ENCODE measurements around the gene PSMD5.

Gene PSMD5

DNA sequence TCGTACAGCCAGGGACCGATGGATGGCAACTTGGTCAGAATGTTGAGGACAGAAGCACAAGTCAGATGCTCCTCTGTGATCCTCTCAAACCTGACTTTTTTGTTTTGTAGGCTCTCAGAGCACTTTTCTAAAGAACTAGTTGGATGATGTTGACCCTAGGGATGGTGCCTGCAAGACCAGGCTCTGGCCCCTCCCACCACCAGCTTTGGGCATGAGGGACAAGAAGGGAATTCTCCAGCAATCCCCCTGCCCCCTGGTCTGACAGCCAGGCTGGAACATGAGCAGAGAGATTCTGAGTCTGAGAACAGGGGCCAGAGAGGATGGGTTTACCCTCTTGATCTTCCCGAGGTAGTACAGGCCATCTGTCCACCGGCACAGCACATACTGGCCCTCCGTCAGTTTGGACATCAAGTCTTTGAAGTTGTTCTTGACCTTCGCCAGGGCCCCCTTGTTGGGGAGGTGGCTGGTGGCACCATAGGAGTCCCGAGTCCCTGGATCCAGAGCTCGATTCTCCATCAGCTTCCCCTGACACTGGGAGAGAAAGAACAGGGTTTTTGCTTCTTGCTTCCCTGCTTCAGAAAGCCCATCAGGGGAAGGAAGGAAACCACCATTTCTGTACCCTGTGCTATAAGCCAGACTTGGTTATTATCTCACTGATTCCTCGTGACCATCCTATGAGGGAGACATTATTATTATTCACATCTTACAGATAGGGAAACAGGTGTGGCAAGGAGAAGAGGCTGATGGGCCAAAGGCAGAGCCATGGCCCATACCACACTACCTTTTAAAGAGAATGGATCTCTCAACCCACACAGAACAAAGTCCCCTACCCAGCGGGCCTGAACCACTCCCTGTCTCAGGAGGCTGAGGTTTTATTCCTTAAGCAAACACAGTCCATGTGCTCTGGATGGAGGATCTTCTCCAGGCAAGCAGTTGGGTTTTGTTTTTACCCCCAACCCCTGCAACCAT lies 31.8 kb upstream of the PSMD5 start:
- DNase-seq, result no peak

DNA sequence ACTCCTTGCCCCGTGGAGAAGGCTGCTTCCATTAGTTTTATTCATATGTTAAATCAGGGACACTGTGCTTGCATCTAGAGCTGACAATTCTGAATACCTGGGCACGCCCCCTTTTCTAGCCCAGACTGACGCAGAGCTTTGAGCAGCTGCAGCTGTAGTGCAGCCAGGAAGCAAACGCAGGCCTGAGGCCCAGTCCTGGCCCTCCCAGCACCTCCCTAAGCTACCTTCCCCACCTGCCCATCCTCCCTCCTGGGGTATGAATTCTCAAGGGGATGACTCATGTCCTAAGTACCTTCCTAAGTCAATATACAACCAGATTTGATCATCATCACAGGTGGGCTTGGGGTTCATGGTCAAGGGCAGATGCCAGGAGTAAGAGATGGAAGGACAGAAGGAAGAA lies 30.8 kb upstream of the PSMD5 start:
- DNase-seq, result no peak

DNA sequence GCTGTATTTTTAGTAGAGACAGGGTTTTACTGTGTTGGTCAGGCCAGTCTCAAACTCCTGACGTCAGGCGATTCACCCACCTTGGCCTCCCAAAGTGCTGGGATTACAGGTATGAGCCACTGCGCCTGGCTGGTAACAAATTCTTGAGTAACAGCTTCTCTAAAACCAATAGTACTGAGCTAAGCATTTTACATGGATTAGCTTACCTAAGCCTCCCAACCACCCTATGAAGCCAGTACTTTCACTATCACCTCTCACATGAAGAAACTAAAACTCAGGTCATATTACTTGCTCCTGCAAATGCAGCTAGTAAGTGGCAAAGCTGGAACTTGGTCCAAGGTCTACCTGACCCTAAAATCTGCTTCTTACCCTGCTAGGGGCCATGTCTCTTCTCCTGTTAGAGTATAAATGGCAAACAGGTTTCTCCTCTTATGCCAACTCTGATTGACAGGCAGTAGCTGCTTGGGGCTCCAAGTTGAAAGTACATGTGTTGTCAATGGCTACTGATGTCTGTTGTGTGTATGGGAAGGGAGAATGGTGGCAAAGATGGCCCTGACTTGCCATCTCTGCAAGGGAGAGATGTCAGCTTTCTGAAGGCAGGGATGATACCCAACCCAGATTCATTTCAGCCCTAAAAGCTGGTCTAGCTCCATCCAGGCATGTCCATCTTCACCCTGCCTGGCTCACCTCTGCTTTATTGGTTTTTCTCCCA lies 30.2 kb upstream of the PSMD5 start:
- DNase-seq, result no peak

DNA sequence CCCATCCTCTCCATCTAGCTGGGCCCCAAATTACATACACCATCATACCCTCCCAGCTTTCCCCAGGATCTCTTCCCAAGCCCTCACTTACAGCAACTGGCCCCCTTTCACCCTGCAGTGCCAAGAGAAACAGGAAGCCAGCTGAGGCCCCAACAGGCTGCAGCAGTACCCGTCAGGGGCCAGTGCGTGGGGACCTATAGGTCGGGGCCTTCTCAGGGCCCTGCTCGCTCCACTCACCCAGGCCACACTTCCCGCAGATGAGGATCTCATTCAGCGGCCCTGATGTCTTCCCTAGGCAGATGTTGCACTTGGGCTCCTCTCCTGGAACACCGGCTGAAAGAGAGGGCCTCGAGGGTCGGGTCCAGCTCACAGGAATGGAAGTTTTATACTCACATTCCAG lies 27.5 kb upstream of the PSMD5 start:
- DNase-seq, result no peak

DNA sequence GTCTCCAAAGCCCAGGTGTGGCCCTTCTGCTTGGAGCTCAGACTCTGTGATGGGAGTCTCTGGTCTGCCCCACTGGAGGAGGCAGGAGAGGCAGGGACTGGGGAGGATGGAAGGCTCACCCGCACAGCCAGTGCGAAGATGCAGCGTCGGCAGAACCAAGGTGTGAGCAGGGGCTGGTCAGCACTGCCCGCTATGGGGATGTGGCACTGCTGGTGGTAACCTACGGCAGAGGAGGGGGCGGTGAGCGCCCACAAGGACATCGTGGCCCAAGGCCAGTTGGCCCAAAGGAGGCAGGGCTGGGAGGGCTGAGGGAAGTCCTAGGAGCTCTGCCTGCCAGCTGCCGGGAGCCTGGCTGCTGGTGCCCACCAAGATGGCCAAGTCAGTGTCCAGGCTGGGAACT lies 27.0 kb upstream of the PSMD5 start:
- DNase-seq, result no peak

DNA sequence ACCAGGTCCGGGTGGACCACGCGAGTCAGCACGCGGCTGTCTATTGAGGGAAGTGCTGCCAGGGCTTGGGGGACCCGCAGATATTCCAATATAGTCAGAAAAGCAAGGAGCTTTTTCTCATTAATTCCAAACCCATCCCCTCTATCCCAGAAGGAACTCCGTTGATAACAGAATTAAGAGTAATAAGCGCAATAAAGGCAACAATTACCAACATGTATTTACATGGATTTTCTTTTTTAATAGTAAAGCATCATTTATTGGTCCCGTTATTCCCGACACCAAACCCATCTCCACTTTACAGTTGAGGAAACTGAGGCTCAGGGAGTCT lies 26.6 kb upstream of the PSMD5 start:
- no peak for DNase-seq

DNA sequence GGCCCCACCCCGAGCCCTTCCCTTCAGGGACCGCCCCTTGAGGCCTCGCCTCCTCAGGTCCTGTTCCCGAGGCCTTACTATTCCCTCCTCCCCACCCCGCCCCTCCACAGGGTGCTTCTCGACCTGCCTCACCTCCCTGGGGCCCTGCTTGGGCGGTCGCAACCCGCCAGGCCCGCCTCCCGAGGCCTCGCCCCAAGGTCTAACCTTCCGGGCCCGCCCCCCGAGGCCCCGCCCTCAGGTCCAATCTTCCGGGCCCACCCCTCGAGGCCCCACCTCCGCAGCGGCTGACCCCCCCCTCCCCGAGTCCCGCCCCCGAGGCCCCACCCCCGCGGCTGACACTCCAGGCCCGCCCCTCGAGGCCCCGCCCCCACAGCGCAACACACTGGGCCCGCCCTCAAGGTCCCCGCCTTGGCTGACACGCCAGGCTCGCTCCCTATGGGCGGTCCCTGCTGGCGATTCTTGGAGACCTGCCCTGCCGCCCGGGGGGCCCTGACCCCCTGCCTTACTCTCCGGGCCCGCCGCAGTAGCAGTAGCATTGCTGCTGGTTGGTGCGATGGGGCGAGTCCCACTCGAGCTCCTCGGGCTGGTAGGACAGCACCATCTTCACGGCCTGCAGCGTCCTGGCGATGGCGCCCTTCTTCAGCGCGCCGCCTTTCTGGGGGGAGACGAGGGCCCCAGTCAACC lies 26.1 kb upstream of the PSMD5 start:
- DNase-seq, result peak; percentile 99

DNA sequence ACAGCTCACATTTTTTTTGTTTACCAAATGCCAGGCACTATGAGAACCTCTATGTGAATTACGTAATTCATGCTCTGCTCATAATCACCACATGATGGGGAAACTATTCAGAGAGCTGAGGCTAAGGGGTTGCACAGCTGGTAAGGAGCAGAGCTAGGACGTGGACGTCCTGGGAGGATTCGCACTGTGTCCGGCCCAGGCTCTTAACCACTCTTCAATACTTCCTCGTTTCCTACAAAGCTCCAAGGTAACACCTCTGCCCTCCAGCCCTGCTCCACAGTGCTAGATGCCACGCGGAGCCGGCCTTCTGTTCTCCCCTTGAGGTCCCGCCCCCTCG lies 25.6 kb upstream of the PSMD5 start:
- no peak for DNase-seq

DNA sequence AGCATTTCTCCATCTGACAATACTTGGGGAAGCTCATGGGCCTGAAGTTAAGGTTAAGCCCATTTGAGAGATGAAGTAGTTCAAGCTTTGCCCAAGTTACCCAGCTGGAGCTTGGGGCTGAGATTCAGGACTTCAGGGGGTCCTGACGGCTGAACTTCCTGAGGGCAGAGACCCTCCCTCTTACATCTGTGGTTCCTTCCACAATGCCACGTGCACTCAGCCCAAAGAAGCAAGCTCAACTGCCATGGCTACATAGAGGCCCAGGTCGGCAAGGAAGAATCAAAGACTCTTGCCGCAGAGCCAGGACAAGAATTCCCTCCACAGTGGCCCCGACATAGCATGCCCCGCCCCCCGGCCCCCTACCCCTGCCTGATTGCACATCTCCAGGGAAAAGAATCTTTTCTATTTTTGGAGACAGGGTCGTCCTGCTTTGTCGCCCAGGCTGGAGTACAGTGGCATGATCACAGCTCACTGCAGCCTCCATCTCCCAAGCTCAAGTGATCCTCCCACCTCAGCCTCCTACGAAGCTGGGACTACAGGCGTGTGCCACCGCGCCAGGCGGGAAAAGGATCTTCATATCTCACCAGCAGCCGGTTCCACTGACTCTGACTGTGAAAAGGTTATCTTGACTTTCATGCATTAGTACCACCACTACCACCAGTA lies 25.1 kb upstream of the PSMD5 start:
- DNase-seq, result no peak

DNA sequence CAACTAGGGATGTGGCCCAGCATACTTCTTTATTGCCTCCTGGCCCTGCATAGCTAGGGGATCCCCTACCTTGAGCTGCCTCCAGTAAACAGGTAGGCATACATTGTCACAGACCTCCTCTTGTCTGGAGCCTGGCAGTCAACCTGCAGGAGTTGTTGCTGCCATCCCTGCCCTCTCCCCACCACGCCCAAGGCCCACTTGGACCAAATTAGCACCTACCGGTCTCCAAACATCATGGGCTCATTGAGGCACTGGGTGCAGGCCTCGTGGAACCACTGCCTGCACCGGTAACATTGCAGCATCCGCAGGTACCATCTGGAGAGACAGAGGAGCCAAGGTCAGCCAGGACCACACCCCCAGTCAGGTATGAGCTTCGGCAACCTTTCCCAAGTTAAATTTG lies 23.9 kb upstream of the PSMD5 start:
- no peak for DNase-seq

DNA sequence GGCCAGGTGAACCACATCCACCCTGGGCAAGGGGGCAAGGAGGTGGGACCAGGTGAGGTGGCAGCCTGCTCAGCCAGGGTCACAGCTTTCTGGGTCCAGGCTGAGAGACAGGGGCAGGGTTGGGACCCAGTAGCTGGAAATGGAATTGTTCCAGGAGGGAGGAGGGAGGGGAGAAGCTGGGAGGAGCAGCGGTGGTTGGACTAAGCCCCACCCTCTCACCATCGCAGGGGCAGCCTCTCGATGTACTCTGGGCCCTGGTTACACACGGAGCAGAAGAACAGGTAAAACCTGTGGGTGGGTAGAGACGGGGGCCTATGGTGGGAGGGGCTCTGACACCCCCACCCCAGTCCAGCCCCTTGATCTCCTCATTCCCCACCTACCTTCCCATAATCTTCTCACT lies 23.1 kb upstream of the PSMD5 start:
- DNase-seq, result no peak

DNA sequence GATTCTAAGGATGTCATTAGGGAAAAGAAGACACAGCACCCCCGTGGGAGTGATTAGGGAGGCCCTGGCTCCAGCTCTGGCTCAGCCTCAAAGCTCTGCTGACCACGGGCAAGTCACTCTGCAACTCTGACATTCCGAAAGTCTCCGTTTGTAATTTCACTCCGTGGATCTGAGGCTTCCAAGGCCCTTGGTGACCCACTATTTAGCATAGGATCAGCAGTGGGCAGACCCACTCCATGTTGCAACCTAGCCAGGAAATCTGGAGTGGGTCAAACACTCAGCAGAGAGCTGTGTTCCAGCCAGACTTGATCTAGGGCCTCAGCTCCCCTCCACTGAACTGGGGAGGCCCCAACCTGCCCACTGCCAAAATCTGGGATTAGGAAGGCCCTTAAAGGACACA lies 22.5 kb upstream of the PSMD5 start:
- DNase-seq, result no peak

DNA sequence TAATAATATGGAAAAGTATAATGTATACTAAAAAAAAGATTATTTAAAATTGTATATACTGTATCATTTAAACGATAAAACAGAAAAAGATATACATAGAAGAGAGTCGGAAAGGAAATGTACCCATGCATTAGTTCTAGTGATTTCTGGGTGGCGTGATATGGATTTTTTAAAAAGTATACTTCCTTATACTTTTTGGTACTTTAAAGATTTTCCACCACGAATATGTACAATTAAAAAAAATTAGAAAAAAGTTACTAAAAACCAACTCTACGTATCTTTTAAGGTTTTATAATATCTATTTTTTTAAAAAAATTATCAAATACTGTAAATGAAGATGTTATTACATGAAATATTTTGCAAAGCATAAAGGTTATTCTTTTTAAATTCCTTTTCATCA lies 22.0 kb upstream of the PSMD5 start:
- no peak for DNase-seq

DNA sequence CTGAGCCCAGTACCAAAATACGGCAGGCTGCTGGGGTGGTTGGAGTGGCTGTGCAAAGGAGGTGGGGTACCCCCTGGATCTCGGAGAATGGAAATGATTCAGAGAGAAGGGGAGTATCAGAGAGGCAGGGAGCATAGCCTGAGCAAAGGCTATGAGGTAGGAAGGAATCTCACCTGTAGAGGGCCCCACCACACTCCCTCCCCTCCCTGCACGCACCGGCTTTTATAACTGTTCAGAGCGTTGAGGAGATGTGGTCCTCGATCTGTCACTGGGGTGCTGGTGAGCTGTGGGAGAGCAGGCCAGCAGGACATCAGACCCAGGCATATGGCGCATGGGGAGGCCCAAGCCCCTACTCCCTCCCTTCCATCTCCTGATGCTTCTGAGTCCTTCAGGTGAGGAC lies 21.1 kb upstream of the PSMD5 start:
- no peak for DNase-seq

DNA sequence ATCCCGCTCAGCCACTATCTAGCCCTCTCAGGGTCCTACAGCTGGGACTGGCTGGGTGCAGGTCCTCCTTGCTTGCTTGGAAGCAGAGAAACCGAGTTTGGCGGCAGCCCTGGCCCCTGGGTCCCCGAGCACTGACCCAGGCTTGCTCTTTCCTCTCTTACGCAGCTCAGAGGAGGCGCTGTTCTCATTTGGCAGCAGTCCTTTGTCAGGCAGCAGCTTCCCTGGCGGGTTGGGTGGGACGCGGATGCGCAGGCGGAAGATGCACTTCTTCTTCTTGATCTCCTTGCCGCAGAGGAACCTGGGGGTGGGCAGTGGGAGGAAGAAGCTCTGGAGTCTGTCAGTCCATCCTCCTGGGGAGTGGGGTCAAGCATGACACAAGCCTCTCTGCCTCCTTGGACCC lies 19.7 kb upstream of the PSMD5 start:
- no peak for DNase-seq

DNA sequence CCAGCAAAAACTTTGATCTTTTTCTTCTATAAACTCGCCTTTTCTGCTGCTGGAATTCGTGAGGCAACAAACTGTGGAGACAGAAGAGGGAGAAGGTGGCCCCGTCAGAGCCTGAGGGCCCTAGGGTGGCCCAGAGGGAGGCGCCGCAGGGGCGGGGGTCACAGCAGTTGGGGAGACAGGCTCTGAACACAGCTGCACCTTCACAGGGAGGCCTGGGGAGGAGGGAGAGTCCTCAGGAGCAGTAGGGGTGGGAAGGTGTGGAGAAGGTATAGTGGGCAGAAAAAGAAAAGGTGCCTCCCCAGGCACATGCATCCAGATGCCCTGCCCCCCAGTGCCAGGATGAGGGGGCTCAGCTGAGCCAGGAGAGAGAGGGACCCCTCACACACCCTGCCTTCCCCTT lies 19.2 kb upstream of the PSMD5 start:
- no peak for DNase-seq

DNA sequence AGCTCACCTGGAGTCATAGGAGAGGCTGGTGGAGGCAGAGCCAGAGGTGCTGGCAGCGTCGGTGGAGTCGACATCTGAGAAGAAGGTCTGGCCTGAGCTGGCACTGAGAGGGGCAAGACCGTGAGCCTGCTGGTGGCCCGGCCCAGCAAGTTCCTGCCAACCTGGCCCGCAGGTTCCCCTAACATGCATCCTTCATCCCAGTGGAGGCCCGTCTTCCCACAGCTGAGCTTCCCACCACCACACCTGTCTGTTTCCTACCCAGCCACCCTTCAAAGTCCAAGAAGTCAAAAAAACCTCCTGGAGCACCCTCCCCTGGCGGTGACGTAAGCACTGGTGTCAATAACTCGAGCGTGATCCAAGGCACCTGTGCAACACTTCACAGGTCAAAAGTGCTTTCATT lies 17.4 kb upstream of the PSMD5 start:
- DNase-seq, result no peak

DNA sequence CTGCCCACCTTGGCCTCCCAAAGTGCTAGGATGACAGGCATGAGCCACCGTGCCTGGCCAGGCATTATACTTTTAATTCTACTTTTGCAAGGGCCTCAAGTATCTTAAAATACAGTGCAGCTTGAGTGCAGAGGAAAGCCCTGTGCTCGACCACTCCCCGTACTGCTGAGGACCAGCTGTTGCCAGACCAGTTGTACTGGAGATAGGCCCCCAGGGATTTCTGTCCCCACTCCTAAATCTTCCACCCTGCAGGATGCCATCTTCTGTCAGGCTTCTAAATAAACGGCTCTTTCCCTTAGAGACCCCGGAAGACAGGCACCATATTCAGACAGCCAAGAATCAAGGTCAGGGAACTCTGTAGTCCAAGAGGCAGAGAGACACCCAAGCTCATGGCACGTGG lies 16.6 kb upstream of the PSMD5 start:
- no peak for DNase-seq

DNA sequence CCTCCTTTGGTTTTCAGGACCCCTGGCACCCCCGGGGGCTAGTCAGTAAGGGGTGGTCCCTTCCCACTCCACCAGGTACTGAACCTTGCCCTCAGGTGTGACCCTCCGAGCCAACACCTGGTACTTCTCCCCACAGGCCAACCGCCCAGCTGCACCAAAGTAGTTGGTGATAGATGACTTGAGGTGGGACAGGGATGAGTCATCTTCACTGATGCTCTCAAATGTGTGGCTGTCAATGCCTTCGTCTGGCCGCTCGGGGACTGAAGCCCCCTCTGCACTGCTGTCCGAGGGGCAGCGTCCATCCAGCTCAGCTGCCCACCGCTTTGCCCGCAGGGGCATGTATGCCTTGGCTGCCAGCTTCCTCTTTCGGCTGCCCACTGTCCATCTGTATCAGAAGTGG lies 15.2 kb upstream of the PSMD5 start:
- DNase-seq, result no peak

DNA sequence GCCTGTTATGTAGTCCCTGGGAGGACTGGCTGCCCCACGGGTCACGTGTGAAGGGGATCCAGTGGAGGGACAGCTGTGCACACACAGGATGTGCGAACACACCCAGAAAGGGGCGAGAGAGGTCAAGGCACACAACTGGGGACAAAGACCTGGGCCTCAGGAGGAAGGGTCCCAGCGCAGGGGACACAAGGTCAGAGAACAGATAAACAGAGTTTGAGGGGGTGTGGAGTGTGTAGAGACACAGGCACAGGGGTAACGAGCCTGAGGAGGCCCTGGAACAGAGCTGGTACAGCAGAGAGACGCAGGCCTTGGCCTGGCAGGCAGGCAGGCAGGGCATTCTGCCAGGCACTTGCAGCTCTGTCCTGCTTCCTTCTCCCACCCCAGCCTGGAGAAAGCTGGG lies 14.8 kb upstream of the PSMD5 start:
- no peak for DNase-seq

DNA sequence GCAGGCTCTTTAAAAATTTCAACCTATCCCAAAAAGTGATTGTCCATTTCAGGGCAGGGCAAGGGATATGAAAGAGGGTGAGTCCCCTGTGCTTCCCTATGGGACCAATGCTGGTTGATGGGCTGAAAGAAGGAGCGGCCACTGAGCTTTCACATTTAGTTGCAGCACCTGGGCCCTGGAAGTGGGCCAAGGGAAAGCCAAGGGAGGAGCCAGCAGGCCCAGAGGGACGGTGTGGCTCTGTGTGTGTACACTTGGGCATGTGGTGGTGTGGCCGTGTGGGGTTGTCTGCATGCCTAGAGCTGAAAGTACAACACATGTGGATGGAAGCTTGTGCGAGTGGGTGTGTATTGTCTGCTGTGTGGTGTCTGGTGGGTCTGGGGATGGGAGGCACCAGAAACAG lies 14.0 kb upstream of the PSMD5 start:
- DNase-seq, result no peak

DNA sequence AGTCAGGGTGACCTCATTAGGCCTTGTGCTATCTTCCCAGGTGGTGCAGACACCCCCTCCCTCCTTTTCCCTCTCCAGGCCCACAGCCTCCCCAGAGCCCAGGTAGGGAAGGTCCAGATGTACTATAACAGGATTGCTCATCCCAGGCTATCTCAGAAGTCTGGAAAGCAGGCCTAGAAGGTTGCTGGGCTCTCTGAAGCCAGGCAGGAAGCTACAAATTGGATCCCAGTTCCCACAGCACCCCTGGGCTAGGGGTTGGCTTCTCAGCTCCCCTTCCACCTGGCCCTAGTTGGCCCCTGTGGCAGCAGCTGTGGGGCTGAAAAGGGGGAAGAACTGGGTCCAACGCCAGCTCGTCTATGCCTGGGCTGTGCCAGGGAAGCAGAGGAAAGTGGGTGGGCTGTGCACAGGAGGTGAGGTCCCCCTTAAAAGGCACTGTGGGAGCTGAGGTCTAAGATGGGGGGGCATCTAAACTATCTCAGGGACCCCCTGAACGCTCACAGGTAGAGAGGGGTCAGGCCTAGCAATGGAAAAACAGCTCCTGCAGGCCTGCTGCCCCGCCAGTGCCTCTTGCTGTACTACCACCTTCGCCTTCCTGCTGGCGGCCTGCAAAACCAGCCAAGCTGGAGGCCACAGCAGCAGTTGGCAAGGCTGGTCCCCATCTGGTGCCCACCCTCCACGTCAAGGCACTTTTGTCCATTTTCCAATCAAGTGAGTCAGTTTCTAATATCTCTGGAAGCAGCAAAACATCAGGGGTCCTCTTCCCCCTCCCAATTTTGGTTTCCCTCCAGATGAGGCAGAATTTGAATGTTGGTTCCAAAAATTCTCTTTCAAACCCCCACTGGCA lies 13.3 kb upstream of the PSMD5 start:
- no peak for DNase-seq

Measured in NCI-H1105 (cell line).